ENCODE results near the gene ABCA9. TPM values are rescaled to one million over a fixed set of nuclear protein-coding genes. Genes with fewer than 3 reads are reported as not detected.

ABCA9 gene
- total and polyA plus RNA-seq, 2 of the 13 experiments (the other 11 are each of a cell fraction or from before 2014, with no cell fraction given) = 0.04 TPM; not detected in 1

DNA sequence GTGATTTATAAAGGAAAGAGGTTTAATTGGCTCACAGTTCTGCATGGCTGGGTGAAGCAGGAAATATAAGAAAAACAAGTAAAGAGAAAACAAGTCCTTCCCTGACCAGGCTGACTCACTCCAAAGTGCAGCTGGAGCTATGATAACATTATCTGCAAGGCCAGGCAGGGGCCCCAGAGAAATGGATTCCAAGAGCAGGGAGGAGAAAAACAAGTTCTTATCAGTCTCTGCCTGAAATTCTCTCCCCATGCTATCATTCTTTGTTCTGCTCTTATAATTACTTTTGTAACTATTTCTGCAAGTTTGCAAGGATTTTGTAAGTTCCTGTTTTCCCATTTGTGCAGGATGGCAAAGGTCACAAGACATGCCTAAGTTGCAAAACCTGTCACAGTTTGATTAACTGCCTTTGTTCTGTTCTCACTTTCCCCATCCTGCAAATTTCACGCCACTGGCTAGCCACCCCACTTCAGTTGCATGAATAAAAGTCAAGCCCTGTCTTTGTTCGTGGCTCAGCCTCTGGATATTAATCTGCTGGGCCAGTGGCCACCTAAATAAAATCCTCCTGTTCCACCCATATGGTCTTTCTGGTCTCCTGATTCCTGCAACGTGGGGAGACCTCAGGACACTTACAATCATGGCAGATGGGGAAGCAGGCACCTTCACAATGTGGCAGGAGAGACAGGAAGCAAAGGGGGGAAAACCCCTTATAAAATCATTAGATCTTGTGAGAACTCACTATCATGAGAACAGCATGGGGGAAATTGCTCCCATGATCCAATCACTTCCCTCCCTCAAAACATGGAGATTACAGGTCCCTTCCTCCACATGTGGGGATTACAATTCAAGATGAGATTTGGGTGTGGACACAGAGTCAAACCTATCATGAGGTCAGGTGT is 13.1 kb downstream of the ABCA9 start (continued):
- TF ChIP-seq, protein P1, sequence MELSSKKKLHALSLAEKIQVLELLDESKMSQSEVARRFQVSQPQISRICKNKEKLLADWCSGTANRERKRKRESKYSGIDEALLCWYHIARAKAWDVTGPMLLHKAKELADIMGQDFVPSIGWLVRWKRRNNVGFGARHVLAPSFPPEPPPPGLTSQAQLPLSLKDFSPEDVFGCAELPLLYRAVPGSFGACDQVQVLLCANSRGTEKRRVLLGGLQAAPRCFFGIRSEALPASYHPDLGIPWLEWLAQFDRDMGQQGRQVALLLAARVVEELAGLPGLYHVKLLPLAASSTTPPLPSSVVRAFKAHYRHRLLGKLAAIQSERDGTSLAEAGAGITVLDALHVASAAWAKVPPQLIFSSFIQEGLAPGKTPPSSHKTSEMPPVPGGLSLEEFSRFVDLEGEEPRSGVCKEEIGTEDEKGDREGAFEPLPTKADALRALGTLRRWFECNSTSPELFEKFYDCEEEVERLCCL (CRISPR knock-in tag; IDR thresholded peaks at IDR 0.05; ENCODE audit: borderline replicate concordance) = no peak
- TF ChIP-seq MAFG (CRISPR knock-in tag; IDR thresholded peaks at IDR 0.05) (no peak), NR2F2 (IDR thresholded peaks at IDR 0.05; ENCODE audit: borderline replicate concordance, low read depth) (peak; percentile 94), ZNF567 (CRISPR knock-in tag; IDR thresholded peaks at IDR 0.05; ENCODE audit: borderline replicate concordance) (peak; percentile 68; the same call in 1 of the 2 replicates), RARA (CRISPR knock-in tag; IDR thresholded peaks at IDR 0.05) (peak; percentile 90), ZNF746 (CRISPR knock-in tag; IDR thresholded peaks at IDR 0.05) (no peak; the same call in 1 of the 2 replicates), ZNF841 (CRISPR knock-in tag; IDR thresholded peaks at IDR 0.05; ENCODE audit: borderline replicate concordance) (0 out of 2 replicates have a peak, but pooled peaks have one; percentile 18), NFE2 (CRISPR knock-in tag; IDR thresholded peaks at IDR 0.05) (no peak), ZNF143 (CRISPR knock-in tag; IDR thresholded peaks at IDR 0.05) (no peak), PLRG1 (conservative IDR thresholded peaks at IDR 0.05) (no peak), MZF1 (CRISPR knock-in tag; IDR thresholded peaks at IDR 0.05; ENCODE audit: borderline replicate concordance) (no peak), TAF1 (CRISPR knock-in tag; IDR thresholded peaks at IDR 0.05) (peak; percentile 29; the same call in 1 of the 2 replicates), ATF1 (CRISPR knock-in tag; IDR thresholded peaks at IDR 0.05) (peak; percentile 76), MYC (CRISPR knock-in tag; IDR thresholded peaks at IDR 0.05; ENCODE audit: borderline replicate concordance) (peak; percentile 58; the same call in 1 of the 2 replicates)
- TF ChIP-seq, protein P2, sequence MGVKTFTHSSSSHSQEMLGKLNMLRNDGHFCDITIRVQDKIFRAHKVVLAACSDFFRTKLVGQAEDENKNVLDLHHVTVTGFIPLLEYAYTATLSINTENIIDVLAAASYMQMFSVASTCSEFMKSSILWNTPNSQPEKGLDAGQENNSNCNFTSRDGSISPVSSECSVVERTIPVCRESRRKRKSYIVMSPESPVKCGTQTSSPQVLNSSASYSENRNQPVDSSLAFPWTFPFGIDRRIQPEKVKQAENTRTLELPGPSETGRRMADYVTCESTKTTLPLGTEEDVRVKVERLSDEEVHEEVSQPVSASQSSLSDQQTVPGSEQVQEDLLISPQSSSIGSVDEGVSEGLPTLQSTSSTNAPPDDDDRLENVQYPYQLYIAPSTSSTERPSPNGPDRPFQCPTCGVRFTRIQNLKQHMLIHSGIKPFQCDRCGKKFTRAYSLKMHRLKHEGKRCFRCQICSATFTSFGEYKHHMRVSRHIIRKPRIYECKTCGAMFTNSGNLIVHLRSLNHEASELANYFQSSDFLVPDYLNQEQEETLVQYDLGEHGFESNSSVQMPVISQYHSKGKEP (CRISPR knock-in tag; IDR thresholded peaks at IDR 0.05) = no peak
- TF ChIP-seq, protein P3, sequence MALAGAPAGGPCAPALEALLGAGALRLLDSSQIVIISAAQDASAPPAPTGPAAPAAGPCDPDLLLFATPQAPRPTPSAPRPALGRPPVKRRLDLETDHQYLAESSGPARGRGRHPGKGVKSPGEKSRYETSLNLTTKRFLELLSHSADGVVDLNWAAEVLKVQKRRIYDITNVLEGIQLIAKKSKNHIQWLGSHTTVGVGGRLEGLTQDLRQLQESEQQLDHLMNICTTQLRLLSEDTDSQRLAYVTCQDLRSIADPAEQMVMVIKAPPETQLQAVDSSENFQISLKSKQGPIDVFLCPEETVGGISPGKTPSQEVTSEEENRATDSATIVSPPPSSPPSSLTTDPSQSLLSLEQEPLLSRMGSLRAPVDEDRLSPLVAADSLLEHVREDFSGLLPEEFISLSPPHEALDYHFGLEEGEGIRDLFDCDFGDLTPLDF (CRISPR knock-in tag; IDR thresholded peaks at IDR 0.05) = peak; percentile 45; the same call in 1 of the 2 replicates
- TF ChIP-seq, protein P4, sequence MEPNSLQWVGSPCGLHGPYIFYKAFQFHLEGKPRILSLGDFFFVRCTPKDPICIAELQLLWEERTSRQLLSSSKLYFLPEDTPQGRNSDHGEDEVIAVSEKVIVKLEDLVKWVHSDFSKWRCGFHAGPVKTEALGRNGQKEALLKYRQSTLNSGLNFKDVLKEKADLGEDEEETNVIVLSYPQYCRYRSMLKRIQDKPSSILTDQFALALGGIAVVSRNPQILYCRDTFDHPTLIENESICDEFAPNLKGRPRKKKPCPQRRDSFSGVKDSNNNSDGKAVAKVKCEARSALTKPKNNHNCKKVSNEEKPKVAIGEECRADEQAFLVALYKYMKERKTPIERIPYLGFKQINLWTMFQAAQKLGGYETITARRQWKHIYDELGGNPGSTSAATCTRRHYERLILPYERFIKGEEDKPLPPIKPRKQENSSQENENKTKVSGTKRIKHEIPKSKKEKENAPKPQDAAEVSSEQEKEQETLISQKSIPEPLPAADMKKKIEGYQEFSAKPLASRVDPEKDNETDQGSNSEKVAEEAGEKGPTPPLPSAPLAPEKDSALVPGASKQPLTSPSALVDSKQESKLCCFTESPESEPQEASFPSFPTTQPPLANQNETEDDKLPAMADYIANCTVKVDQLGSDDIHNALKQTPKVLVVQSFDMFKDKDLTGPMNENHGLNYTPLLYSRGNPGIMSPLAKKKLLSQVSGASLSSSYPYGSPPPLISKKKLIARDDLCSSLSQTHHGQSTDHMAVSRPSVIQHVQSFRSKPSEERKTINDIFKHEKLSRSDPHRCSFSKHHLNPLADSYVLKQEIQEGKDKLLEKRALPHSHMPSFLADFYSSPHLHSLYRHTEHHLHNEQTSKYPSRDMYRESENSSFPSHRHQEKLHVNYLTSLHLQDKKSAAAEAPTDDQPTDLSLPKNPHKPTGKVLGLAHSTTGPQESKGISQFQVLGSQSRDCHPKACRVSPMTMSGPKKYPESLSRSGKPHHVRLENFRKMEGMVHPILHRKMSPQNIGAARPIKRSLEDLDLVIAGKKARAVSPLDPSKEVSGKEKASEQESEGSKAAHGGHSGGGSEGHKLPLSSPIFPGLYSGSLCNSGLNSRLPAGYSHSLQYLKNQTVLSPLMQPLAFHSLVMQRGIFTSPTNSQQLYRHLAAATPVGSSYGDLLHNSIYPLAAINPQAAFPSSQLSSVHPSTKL (CRISPR knock-in tag; IDR thresholded peaks at IDR 0.05) = peak; percentile 98
- TF ChIP-seq, protein P5, sequence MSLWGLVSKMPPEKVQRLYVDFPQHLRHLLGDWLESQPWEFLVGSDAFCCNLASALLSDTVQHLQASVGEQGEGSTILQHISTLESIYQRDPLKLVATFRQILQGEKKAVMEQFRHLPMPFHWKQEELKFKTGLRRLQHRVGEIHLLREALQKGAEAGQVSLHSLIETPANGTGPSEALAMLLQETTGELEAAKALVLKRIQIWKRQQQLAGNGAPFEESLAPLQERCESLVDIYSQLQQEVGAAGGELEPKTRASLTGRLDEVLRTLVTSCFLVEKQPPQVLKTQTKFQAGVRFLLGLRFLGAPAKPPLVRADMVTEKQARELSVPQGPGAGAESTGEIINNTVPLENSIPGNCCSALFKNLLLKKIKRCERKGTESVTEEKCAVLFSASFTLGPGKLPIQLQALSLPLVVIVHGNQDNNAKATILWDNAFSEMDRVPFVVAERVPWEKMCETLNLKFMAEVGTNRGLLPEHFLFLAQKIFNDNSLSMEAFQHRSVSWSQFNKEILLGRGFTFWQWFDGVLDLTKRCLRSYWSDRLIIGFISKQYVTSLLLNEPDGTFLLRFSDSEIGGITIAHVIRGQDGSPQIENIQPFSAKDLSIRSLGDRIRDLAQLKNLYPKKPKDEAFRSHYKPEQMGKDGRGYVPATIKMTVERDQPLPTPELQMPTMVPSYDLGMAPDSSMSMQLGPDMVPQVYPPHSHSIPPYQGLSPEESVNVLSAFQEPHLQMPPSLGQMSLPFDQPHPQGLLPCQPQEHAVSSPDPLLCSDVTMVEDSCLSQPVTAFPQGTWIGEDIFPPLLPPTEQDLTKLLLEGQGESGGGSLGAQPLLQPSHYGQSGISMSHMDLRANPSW (CRISPR knock-in tag; IDR thresholded peaks at IDR 0.05; ENCODE audit: borderline replicate concordance) = peak; percentile 98
